HepG2 (cell line): Measurements from ENCODE around the gene MYO7A. TPM values are rescaled to one million over a fixed set of nuclear protein-coding genes. Genes with fewer than 3 reads are reported as not detected.
A peak's percentile ranks its signal among the peaks of the same experiment; 100 is the strongest.

Experiments
- CHCHD3 ChIP-seq: sonication (generic); formaldehyde crosslinking; IDR thresholded peaks from 2 replicates; pipeline ENCODE4 v1.8.0; 2022; ENCODE audit warnings: mild to moderate bottlenecking, missing genetic modification reagents, moderate library complexity
- FOSL2 ChIP-seq: sonication (generic); formaldehyde crosslinking; IDR thresholded peaks from 2 replicates; pipeline ENCODE4 v1.4.0; 2020; ENCODE audit warnings: missing genetic modification reagents
- FOXK2 ChIP-seq: fragments of 450-650 bp; IDR thresholded peaks from 2 replicates; pipeline ENCODE4 v1.6.1; 2016
- HCFC1 ChIP-seq: fragments of 150-350 bp; IDR thresholded peaks from 2 replicates; pipeline ENCODE4 v1.6.1; 2014; ENCODE audit warnings: low read depth, low read length
- HMGA1 ChIP-seq: sonication (generic); formaldehyde crosslinking; conservative IDR thresholded peaks from 2 replicates; pipeline ENCODE4 v1.4.0; 2020; ENCODE audit warnings: missing genetic modification reagents
- RBFOX2 ChIP-seq: fragments of 200-400 bp; formaldehyde crosslinking; IDR thresholded peaks from 2 replicates; pipeline ENCODE4 v1.6.1; 2017; ENCODE audit warnings: low read depth, mild to moderate bottlenecking, low read length
- REL ChIP-seq: sonication (generic); formaldehyde crosslinking; conservative IDR thresholded peaks from 2 replicates; pipeline ENCODE4 v1.8.0; 2022; ENCODE audit warnings: mild to moderate bottlenecking, missing genetic modification reagents, moderate library complexity
- RXRB ChIP-seq: IDR thresholded peaks from 2 replicates; pipeline ENCODE4 v1.6.1; 2016; ENCODE audit warnings: borderline replicate concordance, missing genetic modification reagents, missing compliant biosample characterization
- SNRNP70 ChIP-seq: fragments of 200-400 bp; formaldehyde crosslinking; IDR thresholded peaks from 2 replicates; pipeline ENCODE4 v1.6.1; 2017; ENCODE audit warnings: mild to moderate bottlenecking, low read depth, low read length, moderate library complexity
- YY1 ChIP-seq: IDR thresholded peaks from 2 replicates; pipeline ENCODE4 v1.6.1; 2011; ENCODE audit warnings: low read length, low read depth, moderate library complexity, mild to moderate bottlenecking; ENCODE audit not compliant: insufficient read depth, insufficient replicate concordance
- ZBED4 ChIP-seq: sonication (generic); formaldehyde crosslinking; IDR thresholded peaks from 2 replicates; pipeline ENCODE4 v1.4.0; 2020; ENCODE audit warnings: missing genetic modification reagents, borderline replicate concordance
- ZBTB10 ChIP-seq: sonication (generic); formaldehyde crosslinking; IDR thresholded peaks from 2 replicates; pipeline ENCODE4 v1.4.0; 2020; ENCODE audit warnings: missing genetic modification reagents, borderline replicate concordance
- ZFP62 ChIP-seq: sonication (generic); formaldehyde crosslinking; IDR thresholded peaks from 2 replicates; pipeline ENCODE4 v1.4.0; 2020; ENCODE audit warnings: missing genetic modification reagents
- ZNF343 ChIP-seq: sonication (generic); formaldehyde crosslinking; IDR thresholded peaks from 2 replicates; pipeline ENCODE4 v1.4.0; 2020; ENCODE audit warnings: mild to moderate bottlenecking, missing genetic modification reagents
- ZNF891 ChIP-seq: sonication (generic); formaldehyde crosslinking; IDR thresholded peaks from 2 replicates; pipeline ENCODE4 v1.5.0; 2020; ENCODE audit warnings: mild to moderate bottlenecking, missing genetic modification reagents
- polyA plus RNA-seq, 8 experiments: library from polyadenylated mRNA; depleted of rRNA in 3 of 8; stranded (reverse) in 7 of 8; unstranded in 1 of 8; fragments of >200 nt; fragmentation: Illumina TruSeq in 4 of 8; extraction: Trizol in 4 of 8; gene quantifications; 2 replicates each; pipeline versions ENCODE4 v1.2.1 to v1.2.3, GENCODE V29; 2011 to 2016; ENCODE audit warnings: low read depth in 4 of 8, missing spikeins in 1 of 8, mixed read lengths in 1 of 8; ENCODE audit not compliant: insufficient read depth in 1 of 8
- total RNA-seq, 5 experiments: library from RNA; depleted of rRNA; stranded (reverse); fragments of >200 nt; fragmentation: Illumina TruSeq; extraction: Trizol; gene quantifications; 2 replicates each; pipeline ENCODE4 v1.2.3, GENCODE V29; 2016; ENCODE audit warnings: low read depth in 1 of 5
- TF ChIP-seq, protein P1 (sequence below): sonication (generic); formaldehyde crosslinking; IDR thresholded peaks from 2 replicates; pipeline ENCODE4 v1.9.0; 2021; ENCODE audit warnings: mild to moderate bottlenecking, missing genetic modification reagents

MYO7A gene
- total and polyA plus RNA-seq, 2 of the 13 experiments (the other 11 are each of a cell fraction or from before 2014, with no cell fraction given): 7.5 to 10.0 TPM

- TF ChIP-seq ZBTB10 (CRISPR knock-in tag) (no peak), SNRNP70 (no peak), ZNF891 (CRISPR knock-in tag) (no peak), YY1 (peak; percentile 33), ZBED4 (CRISPR knock-in tag) (no peak), CHCHD3 (CRISPR knock-in tag) (no peak), HCFC1 (no peak), RXRB (CRISPR knock-in tag) (peak; percentile 42; the same call in 1 of the 2 replicates), ZNF343 (CRISPR knock-in tag) (no peak), FOSL2 (CRISPR knock-in tag) (0 out of 2 replicates have a peak, but pooled peaks have one; percentile 20), RBFOX2 (no peak), REL (CRISPR knock-in tag) (no peak), ZFP62 (CRISPR knock-in tag) (no peak), HMGA1 (CRISPR knock-in tag) (no peak), FOXK2 (no peak)
- TF ChIP-seq, protein P1, sequence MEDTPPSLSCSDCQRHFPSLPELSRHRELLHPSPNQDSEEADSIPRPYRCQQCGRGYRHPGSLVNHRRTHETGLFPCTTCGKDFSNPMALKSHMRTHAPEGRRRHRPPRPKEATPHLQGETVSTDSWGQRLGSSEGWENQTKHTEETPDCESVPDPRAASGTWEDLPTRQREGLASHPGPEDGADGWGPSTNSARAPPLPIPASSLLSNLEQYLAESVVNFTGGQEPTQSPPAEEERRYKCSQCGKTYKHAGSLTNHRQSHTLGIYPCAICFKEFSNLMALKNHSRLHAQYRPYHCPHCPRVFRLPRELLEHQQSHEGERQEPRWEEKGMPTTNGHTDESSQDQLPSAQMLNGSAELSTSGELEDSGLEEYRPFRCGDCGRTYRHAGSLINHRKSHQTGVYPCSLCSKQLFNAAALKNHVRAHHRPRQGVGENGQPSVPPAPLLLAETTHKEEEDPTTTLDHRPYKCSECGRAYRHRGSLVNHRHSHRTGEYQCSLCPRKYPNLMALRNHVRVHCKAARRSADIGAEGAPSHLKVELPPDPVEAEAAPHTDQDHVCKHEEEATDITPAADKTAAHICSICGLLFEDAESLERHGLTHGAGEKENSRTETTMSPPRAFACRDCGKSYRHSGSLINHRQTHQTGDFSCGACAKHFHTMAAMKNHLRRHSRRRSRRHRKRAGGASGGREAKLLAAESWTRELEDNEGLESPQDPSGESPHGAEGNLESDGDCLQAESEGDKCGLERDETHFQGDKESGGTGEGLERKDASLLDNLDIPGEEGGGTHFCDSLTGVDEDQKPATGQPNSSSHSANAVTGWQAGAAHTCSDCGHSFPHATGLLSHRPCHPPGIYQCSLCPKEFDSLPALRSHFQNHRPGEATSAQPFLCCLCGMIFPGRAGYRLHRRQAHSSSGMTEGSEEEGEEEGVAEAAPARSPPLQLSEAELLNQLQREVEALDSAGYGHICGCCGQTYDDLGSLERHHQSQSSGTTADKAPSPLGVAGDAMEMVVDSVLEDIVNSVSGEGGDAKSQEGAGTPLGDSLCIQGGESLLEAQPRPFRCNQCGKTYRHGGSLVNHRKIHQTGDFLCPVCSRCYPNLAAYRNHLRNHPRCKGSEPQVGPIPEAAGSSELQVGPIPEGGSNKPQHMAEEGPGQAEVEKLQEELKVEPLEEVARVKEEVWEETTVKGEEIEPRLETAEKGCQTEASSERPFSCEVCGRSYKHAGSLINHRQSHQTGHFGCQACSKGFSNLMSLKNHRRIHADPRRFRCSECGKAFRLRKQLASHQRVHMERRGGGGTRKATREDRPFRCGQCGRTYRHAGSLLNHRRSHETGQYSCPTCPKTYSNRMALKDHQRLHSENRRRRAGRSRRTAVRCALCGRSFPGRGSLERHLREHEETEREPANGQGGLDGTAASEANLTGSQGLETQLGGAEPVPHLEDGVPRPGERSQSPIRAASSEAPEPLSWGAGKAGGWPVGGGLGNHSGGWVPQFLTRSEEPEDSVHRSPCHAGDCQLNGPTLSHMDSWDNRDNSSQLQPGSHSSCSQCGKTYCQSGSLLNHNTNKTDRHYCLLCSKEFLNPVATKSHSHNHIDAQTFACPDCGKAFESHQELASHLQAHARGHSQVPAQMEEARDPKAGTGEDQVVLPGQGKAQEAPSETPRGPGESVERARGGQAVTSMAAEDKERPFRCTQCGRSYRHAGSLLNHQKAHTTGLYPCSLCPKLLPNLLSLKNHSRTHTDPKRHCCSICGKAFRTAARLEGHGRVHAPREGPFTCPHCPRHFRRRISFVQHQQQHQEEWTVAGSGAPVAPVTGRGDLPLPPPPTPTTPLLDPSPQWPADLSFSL (CRISPR knock-in tag): no peak
Observed at GRCh38 chr11:77187776-77188632, 60.0 kb downstream of the MYO7A start (continued).
